PC-3 (cell line): ENCODE measurements around the gene KIAA1191.

Experiments used
- EZH2 ChIP-seq: fragments of 300-600 bp; sonication (generic); IDR thresholded peaks from one replicate; pipeline ENCODE4 v1.6.1; 2017; ENCODE audit warnings: antibody characterized with exemption, mild to moderate bottlenecking, low read length; ENCODE audit not compliant: unreplicated experiment
- EZH2phosphoT487 ChIP-seq: fragments of 300-600 bp; sonication (generic); IDR thresholded peaks from 2 replicates; pipeline ENCODE4 v1.6.1; 2018; ENCODE audit warnings: mild to moderate bottlenecking, antibody characterized with exemption, low read length, borderline replicate concordance
- TF ChIP-seq, protein P1 (sequence below): fragments of 300-600 bp; sonication (generic); conservative IDR thresholded peaks from 2 replicates; pipeline ENCODE4 v1.5.1; 2017; ENCODE audit warnings: antibody characterized with exemption, low read depth, mild to moderate bottlenecking, low read length

DNA sequence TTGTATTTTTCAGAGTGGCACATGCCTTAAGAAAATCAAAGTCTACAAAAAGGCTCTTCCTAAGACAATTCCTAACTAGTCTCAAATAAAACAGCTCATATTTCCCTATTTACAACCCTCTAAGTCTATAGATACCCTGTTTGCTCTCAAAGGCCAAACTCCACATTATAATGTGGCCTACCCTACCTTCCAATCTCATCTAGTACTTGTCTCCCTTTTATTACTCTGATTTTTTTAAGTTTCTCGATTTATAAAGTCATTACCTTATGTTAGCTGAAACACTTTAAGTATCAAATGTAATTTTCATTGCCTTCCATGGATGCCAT lies 19.4 kb downstream of the KIAA1191 start:
- TF ChIP-seq EZH2 (no peak), EZH2phosphoT487 (no peak)
- TF ChIP-seq, protein P1, sequence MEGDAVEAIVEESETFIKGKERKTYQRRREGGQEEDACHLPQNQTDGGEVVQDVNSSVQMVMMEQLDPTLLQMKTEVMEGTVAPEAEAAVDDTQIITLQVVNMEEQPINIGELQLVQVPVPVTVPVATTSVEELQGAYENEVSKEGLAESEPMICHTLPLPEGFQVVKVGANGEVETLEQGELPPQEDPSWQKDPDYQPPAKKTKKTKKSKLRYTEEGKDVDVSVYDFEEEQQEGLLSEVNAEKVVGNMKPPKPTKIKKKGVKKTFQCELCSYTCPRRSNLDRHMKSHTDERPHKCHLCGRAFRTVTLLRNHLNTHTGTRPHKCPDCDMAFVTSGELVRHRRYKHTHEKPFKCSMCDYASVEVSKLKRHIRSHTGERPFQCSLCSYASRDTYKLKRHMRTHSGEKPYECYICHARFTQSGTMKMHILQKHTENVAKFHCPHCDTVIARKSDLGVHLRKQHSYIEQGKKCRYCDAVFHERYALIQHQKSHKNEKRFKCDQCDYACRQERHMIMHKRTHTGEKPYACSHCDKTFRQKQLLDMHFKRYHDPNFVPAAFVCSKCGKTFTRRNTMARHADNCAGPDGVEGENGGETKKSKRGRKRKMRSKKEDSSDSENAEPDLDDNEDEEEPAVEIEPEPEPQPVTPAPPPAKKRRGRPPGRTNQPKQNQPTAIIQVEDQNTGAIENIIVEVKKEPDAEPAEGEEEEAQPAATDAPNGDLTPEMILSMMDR: no peak
